Spleen (tissue), 7 donors: Measurements from ENCODE around the gene ADNP.

Experiments used
- POLR2A ChIP-seq, 3 donors: fragments of 450-650 bp; IDR thresholded peaks; one replicate each; pipeline ENCODE4 v1.5.1; 2017; ENCODE audit warnings: antibody characterized with exemption in 3 of 3, mild to moderate bottlenecking in 1 of 3
- POLR2AphosphoS5 ChIP-seq, 3 donors: sonication (generic); formaldehyde crosslinking; IDR thresholded peaks; one replicate each; pipeline ENCODE4 v1.5.1; 2017; ENCODE audit warnings: antibody characterized with exemption in 3 of 3
- TF ChIP-seq, protein P1 (sequence below), 11 experiments: fragments of 200-600 bp in 7 of 11; fragments of 450-650 bp in 4 of 11; sonication (generic) in 4 of 11; IDR thresholded peaks in 8 of 11; conservative IDR thresholded peaks in 3 of 11; 1 replicate in 7 of 11; 2 replicates in 4 of 11; pipeline versions ENCODE4 v1.4.0 to v1.8.0; 2016 to 2021; ENCODE audit warnings: antibody characterized with exemption in 11 of 11, inconsistent platforms in 4 of 11, mild to moderate bottlenecking in 1 of 11
- donor health status: DM: no; HTN: no; CAD: no; lungs with moderate emphysema.
- donor health status: DM: no; HTN: no; CAD: no.
- donor health status: DM: no; HTN: no; CAD: no.

DNA sequence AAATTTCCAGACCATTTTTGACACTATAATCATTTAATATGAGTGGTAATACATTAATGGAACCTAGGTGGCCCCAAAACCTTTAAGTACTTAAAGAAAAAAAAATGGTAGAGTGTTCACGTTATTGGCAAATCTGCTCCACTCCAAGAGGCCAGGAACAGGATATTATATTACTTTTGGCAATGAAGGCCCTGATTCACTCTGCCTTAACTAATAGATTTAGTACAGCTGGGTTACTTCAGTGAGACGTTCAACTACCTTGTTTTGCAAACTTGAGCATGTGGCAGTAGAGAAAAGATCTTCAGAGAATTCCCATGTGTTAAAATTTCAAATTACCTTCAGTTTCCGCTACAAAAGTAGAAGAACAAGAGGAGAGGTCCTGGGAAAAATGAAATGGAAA, 12.8 kb downstream of the ADNP start:
- TF ChIP-seq, protein P1, sequence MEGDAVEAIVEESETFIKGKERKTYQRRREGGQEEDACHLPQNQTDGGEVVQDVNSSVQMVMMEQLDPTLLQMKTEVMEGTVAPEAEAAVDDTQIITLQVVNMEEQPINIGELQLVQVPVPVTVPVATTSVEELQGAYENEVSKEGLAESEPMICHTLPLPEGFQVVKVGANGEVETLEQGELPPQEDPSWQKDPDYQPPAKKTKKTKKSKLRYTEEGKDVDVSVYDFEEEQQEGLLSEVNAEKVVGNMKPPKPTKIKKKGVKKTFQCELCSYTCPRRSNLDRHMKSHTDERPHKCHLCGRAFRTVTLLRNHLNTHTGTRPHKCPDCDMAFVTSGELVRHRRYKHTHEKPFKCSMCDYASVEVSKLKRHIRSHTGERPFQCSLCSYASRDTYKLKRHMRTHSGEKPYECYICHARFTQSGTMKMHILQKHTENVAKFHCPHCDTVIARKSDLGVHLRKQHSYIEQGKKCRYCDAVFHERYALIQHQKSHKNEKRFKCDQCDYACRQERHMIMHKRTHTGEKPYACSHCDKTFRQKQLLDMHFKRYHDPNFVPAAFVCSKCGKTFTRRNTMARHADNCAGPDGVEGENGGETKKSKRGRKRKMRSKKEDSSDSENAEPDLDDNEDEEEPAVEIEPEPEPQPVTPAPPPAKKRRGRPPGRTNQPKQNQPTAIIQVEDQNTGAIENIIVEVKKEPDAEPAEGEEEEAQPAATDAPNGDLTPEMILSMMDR (IDR thresholded peaks at IDR 0.05 in 8 of 11, conservative IDR thresholded peaks at IDR 0.05 in 3 of 11): no peak
- TF ChIP-seq POLR2AphosphoS5 (IDR thresholded peaks at IDR 0.05) (no peak), POLR2A (IDR thresholded peaks at IDR 0.05) (no peak)
